Measurements from ENCODE around the gene SEPSECS. TPM values are rescaled to one million over a fixed set of nuclear protein-coding genes. Genes with fewer than 3 reads are reported as not detected.

SEPSECS gene
- total and polyA plus RNA-seq, 2 donors (not counting 3 experiments of a cell fraction or from before 2014, with no cell fraction given), result 2.8 to 8.3 TPM

DNA sequence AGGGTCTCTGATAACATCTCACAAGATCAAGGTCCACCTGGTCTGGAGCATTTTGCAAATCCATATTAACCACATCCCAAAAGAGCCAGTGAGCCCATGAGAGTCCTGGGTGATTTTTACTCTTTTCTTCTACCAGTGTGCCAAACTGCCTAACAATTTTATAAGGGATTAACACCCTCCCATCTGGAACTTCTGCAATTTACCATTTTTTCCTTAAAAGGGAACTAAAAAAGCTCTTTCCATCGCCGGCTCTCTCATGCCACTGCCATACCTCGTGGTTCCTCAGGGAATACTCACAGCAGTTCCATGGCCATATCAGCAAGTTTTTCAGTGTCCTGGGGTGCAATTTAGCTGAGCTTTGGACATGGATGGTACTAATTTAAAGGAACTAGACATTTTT, 55.7 kb downstream of the SEPSECS start:
- FAIRE-seq (no peak), DNase-seq (ENCODE audit: low read depth, low spot score) (no peak)
- intact Hi-C loops (cut with micrococcal nuclease) (no loop called here), dilution Hi-C loops (cut with MboI; ENCODE audit: extremely low pct_ligation_motif_present, low sequenced_read_pairs) (no loop called here)
- Histone ChIP-seq H3K79me2 (ENCODE audit: control insufficient read depth, insufficient read depth, low read length) (no peaks in the 10 kb centered on the region), H3K27me3 (ENCODE audit: control insufficient read depth in 2 of 2, insufficient read depth in 2 of 2, low read length in 2 of 2) (peaks cover 0 to 3% of the 10 kb centered on the region in 2 experiments), H4K20me1 (replicated peaks; ENCODE audit: control insufficient read depth, extremely low read depth, insufficient read depth, low read length) (no peaks in the 10 kb centered on the region), H3K9ac (replicated peaks; ENCODE audit: extremely low read depth, insufficient read depth, low read length) (no peak overlapping the region), H3K9me1 (replicated peaks; ENCODE audit: control insufficient read depth, extremely low read depth, insufficient read depth, low read length) (no peaks in the 10 kb centered on the region), H3K27ac (ENCODE audit: insufficient read depth, low read depth, low read length) (no peak overlapping the region), H3K4me3 (replicated peaks in 1 of 3; ENCODE audit: insufficient read depth in 1 of 3, low read depth in 1 of 3, low read length in 3 of 3) (no peak overlapping the region), H3K9me3 (replicated peaks; ENCODE audit: control insufficient read depth, insufficient read depth, low read length) (no peaks in the 10 kb centered on the region), H3K4me1 (ENCODE audit: control insufficient read depth, extremely low read depth, insufficient read depth, low read length) (no peaks in the 10 kb centered on the region), H2AFZ (ENCODE audit: low read depth, low read length) (no peak overlapping the region), H3K36me3 (ENCODE audit: control insufficient read depth in 2 of 2, extremely low read depth in 1 of 2, insufficient read depth in 2 of 2, low read length in 2 of 2) (no peaks in the 10 kb centered on the region), H3K4me2 (ENCODE audit: insufficient read depth, low read length) (no peak overlapping the region)
- ChIA-PET POLR2A (no interaction called here), CTCF (interaction anchor here (1.1 to 1.2 kb wide), 2 partner anchors 12 to 40 kb away, joined by 3 to 4 read pairs; no protein-coding TSS in a partner anchor)
- no peak for TF ChIP-seq EZH2 (IDR thresholded peaks at IDR 0.05; ENCODE audit: borderline replicate concordance, low read depth, low read length, severe bottlenecking)
- TF ChIP-seq MYC (IDR thresholded peaks at IDR 0.05; ENCODE audit: low read depth, low read length), result no peak
- no peak for TF ChIP-seq POLR2A (IDR thresholded peaks at IDR 0.05; ENCODE audit: low read depth, low read length)
- TF ChIP-seq, protein P1, sequence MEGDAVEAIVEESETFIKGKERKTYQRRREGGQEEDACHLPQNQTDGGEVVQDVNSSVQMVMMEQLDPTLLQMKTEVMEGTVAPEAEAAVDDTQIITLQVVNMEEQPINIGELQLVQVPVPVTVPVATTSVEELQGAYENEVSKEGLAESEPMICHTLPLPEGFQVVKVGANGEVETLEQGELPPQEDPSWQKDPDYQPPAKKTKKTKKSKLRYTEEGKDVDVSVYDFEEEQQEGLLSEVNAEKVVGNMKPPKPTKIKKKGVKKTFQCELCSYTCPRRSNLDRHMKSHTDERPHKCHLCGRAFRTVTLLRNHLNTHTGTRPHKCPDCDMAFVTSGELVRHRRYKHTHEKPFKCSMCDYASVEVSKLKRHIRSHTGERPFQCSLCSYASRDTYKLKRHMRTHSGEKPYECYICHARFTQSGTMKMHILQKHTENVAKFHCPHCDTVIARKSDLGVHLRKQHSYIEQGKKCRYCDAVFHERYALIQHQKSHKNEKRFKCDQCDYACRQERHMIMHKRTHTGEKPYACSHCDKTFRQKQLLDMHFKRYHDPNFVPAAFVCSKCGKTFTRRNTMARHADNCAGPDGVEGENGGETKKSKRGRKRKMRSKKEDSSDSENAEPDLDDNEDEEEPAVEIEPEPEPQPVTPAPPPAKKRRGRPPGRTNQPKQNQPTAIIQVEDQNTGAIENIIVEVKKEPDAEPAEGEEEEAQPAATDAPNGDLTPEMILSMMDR (IDR thresholded peaks at IDR 0.05; ENCODE audit: extremely low read depth in 1 of 2, insufficient read depth in 1 of 2, low read depth in 1 of 2, low read length in 2 of 2), result no peak
- BruUV-seq (replicated peaks), result no TSS peak

DNA sequence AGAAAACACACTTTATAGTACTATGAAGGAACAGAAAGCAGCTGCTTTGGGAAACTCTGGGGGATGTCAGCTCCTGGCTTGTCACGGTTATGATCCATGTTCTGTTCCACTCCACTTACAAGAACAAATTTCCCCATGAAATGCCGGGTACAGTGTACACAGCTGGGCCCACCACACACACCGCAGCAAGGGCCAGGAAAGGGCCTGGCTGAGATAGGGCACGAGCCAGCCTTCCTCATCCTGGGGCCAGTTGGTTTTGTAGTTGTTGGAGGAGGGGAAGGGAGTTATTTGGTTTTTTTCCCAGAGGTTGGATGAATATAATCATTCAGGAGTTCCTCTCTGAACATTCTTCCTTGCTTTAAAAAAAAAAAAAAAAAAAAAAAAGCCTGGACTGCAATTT, 56.8 kb downstream of the SEPSECS start:
- no peaks in the 10 kb centered on the region for H4K20me1 ChIP-seq (replicated peaks; ENCODE audit: control insufficient read depth, extremely low read depth, insufficient read depth, low read length)
- H2AFZ ChIP-seq (ENCODE audit: low read depth, low read length), result no peak overlapping the region
- DNase-seq (ENCODE audit: low read depth, low spot score) (no peak), FAIRE-seq (no peak)
- intact Hi-C loops (cut with micrococcal nuclease), result no loop called here
- no peaks in the 10 kb centered on the region for H3K4me1 ChIP-seq (ENCODE audit: control insufficient read depth, extremely low read depth, insufficient read depth, low read length)
- POLR2A ChIA-PET, result no interaction called here
- no peak overlapping the region for H3K4me2 ChIP-seq (ENCODE audit: insufficient read depth, low read length)
- TF ChIP-seq MYC (IDR thresholded peaks at IDR 0.05; ENCODE audit: low read depth, low read length) (no peak), GATA2 (IDR thresholded peaks at IDR 0.05; ENCODE audit: insufficient read depth, insufficient read length, low read depth, low read length) (no peak), EZH2 (IDR thresholded peaks at IDR 0.05; ENCODE audit: borderline replicate concordance, low read depth, low read length, severe bottlenecking) (no peak), FOS (IDR thresholded peaks at IDR 0.05; ENCODE audit: borderline replicate concordance, insufficient read depth, low read length) (no peak), JUN (IDR thresholded peaks at IDR 0.05; ENCODE audit: borderline replicate concordance, insufficient read depth, insufficient read length, low read depth) (no peak), POLR2A (IDR thresholded peaks at IDR 0.05; ENCODE audit: low read depth, low read length) (no peak), POLR2AphosphoS5 (IDR thresholded peaks at IDR 0.05; ENCODE audit: insufficient read depth, low read depth, low read length) (no peak)
- TF ChIP-seq, protein P1 (IDR thresholded peaks at IDR 0.05; ENCODE audit: extremely low read depth in 1 of 2, insufficient read depth in 1 of 2, low read depth in 1 of 2, low read length in 2 of 2), result no peak
- TF ChIP-seq, protein P2, sequence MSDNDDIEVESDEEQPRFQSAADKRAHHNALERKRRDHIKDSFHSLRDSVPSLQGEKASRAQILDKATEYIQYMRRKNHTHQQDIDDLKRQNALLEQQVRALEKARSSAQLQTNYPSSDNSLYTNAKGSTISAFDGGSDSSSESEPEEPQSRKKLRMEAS (IDR thresholded peaks at IDR 0.05; ENCODE audit: insufficient read depth, insufficient read length), result no peak
- CTCF ChIA-PET, result interaction anchor here (1.6 kb wide), 1 partner anchor 11 kb away, joined by 6 read pairs; no protein-coding TSS in a partner anchor
- H3K79me2 ChIP-seq (ENCODE audit: control insufficient read depth, insufficient read depth, low read length), result no peaks in the 10 kb centered on the region
- BruUV-seq (replicated peaks), result no TSS peak
- no peaks in the 10 kb centered on the region for H3K9me1 ChIP-seq (replicated peaks; ENCODE audit: control insufficient read depth, extremely low read depth, insufficient read depth, low read length)
- peaks cover 0 to 3% of the 10 kb centered on the region in 2 experiments for H3K27me3 ChIP-seq (ENCODE audit: control insufficient read depth in 2 of 2, insufficient read depth in 2 of 2, low read length in 2 of 2)
- no peaks in the 10 kb centered on the region for H3K36me3 ChIP-seq (ENCODE audit: control insufficient read depth in 2 of 2, extremely low read depth in 1 of 2, insufficient read depth in 2 of 2, low read length in 2 of 2)
- no peak overlapping the region for H3K9ac ChIP-seq (replicated peaks; ENCODE audit: extremely low read depth, insufficient read depth, low read length)
- no peak overlapping the region for H3K4me3 ChIP-seq (replicated peaks in 1 of 3; ENCODE audit: insufficient read depth in 1 of 3, low read depth in 1 of 3, low read length in 3 of 3)
- dilution Hi-C loops (cut with MboI; ENCODE audit: extremely low pct_ligation_motif_present, low sequenced_read_pairs), result no loop called here
- H3K9me3 ChIP-seq (replicated peaks; ENCODE audit: control insufficient read depth, insufficient read depth, low read length), result no peaks in the 10 kb centered on the region
- no peak overlapping the region for H3K27ac ChIP-seq (ENCODE audit: insufficient read depth, low read depth, low read length)
